ENCODE results near the gene PALM. TPM values are rescaled to one million over a fixed set of nuclear protein-coding genes. Genes with fewer than 3 reads are reported as not detected.

The PALM gene
- total RNA-seq, 1 experiment from 2014 or later: 18.5 TPM

- no peak overlapping the region for H3K27ac Mint-ChIP-seq
- H4K8ac ChIP-seq (replicated peaks; ENCODE audit: insufficient read length, low read depth, low read length): no peak overlapping the region
- H2BK12ac ChIP-seq (ENCODE audit: insufficient read length, low read depth, low read length): no peak overlapping the region
- H3K4me1 Mint-ChIP-seq: peaks cover 21 to 30% of the 10 kb centered on the region in 2 experiments
- H2AFZ ChIP-seq (ENCODE audit: low read length): no peak overlapping the region
- H3T11ph ChIP-seq (ENCODE audit: low read length): no peak overlapping the region
- H3K4me3 Mint-ChIP-seq: no peak overlapping the region; a peak in 1 of 5 replicates
- peaks cover 4% of the 10 kb centered on the region for H3K27me3 Mint-ChIP-seq (ENCODE audit: low read depth)
- H3K79me1 ChIP-seq (ENCODE audit: insufficient read depth, low read depth, low read length, poor library complexity, severe bottlenecking): no peaks in the 10 kb centered on the region
- H3K79me2 ChIP-seq (ENCODE audit: insufficient read depth, low read length): no peaks in the 10 kb centered on the region
- H3K23me2 ChIP-seq (ENCODE audit: insufficient read length, low read depth, low read length, poor library complexity, severe bottlenecking): peaks cover 16% of the 10 kb centered on the region
- no peak overlapping the region for H3K56ac ChIP-seq (ENCODE audit: insufficient read length, low read depth, low read length)
- no peak overlapping the region for H3K18ac ChIP-seq (ENCODE audit: insufficient read length, low read depth, low read length)
- H2BK15ac ChIP-seq (ENCODE audit: low read depth, low read length): no peak overlapping the region
- TF ChIP-seq CTCF (conservative IDR thresholded peaks at IDR 0.05): no peak
- H4K20me1 ChIP-seq (ENCODE audit: control insufficient read depth, insufficient read depth, insufficient read length): no peaks in the 10 kb centered on the region
- H2BK5ac ChIP-seq (ENCODE audit: insufficient read length, low read length): no peak overlapping the region
- H3K4me2 ChIP-seq (ENCODE audit: insufficient read depth, insufficient read length, low read length): no peak overlapping the region
- no peak overlapping the region for H4K5ac ChIP-seq (ENCODE audit: insufficient read length, low read depth, low read length)
- no peak overlapping the region for H3K4ac ChIP-seq (ENCODE audit: low read depth, low read length)
- peaks cover 0 to 8% (median 7%) of the 10 kb centered on the region in 3 experiments; a peak in 4 of 7 replicates for H3K36me3 Mint-ChIP-seq (ENCODE audit: insufficient read depth in 1 of 3, low read depth in 3 of 3)
- no peak overlapping the region for H2BK20ac ChIP-seq (ENCODE audit: low read depth, low read length, poor library complexity, severe bottlenecking)
- H3K9ac ChIP-seq (ENCODE audit: extremely low read depth, insufficient read length, low read length): no peak overlapping the region
- H3K9me3 Mint-ChIP-seq: no peaks in the 10 kb centered on the region; a peak in 1 of 5 replicates
- no peak overlapping the region for H4K91ac ChIP-seq (ENCODE audit: insufficient read length, low read depth, low read length)
- no peak for DNase-seq
- no peaks in the 10 kb centered on the region for H3K27me3 ChIP-seq (ENCODE audit: insufficient read depth, low read length)
- H3K23ac ChIP-seq (ENCODE audit: insufficient read length, low read depth, low read length): no peak overlapping the region
- no peaks in the 10 kb centered on the region for H3K9me3 ChIP-seq (ENCODE audit: control insufficient read depth, low read depth, low read length)
- H3K27ac ChIP-seq (ENCODE audit: insufficient read length, low read depth, low read length): no peak overlapping the region
- H2AK5ac ChIP-seq (ENCODE audit: insufficient read length, low read length): no peak overlapping the region
- no peak overlapping the region; the same call in 1 of the 2 replicates for H3K14ac ChIP-seq (ENCODE audit: insufficient read depth, low read length)
- H2BK120ac ChIP-seq (ENCODE audit: low read depth, low read length, poor library complexity, severe bottlenecking): no peak overlapping the region
- no peaks in the 10 kb centered on the region; the same call in 1 of the 2 replicates for H3K4me1 ChIP-seq (ENCODE audit: insufficient read depth, low read length)
- no CpG with 5 or more reads among the region's 15 CpGs for WGBS (ENCODE audit: extremely low coverage, insufficient read length, low lambda C conversion rate)
Measured at GRCh38 chr19:780935-781334, 72.2 kb downstream of the PALM start.
